IMR-90 (cell line): Measurements from ENCODE around the gene UNC93A. TPM values are rescaled to one million over a fixed set of nuclear protein-coding genes. Genes with fewer than 3 reads are reported as not detected.

Experiments
- ATAC-seq: fragments of 200-7000 bp; cut with Tn5 transposase; 2 replicates; pipeline ENCODE4 v1.9.1; 2020; ENCODE audit warnings: low read depth, mild to moderate bottlenecking, moderate library complexity
- Bru-seq: library from RNA; stranded (reverse); fragments of 400-500 nt; gene quantifications from one replicate; lab custom pipeline; 2021; lab: Mats Ljungman, UMichigan
- BruChase-seq, 2 experiments: library from RNA; stranded (reverse); fragments of 400-500 nt; gene quantifications; one replicate each; lab custom pipeline; 2021; lab: Mats Ljungman, UMichigan
- BruUV-seq: library from RNA; stranded (reverse); fragments of 400-500 nt; replicated peaks from 2 replicates; lab custom pipeline; 2021; lab: Mats Ljungman, UMichigan
- CTCF ChIA-PET: fragments of 300-600 bp; formaldehyde crosslinking; extraction: SDS; loops from one replicate; lab custom pipeline; 2021; ENCODE audit warnings: antibody characterized with exemption; lab: Yijun Ruan, JAX
- POLR2A ChIA-PET: fragments of 300-600 bp; sonication (Branson Sonifier 250); formaldehyde crosslinking; loops from one replicate; lab custom pipeline; 2022; ENCODE audit warnings: antibody characterized with exemption; ENCODE audit not compliant: unreplicated experiment; lab: Charles Lee
- DNase-seq: peaks from one replicate; pipeline ENCODE4 v3.0.0; 2013
- H2AFZ ChIP-seq: replicated peaks from 2 replicates; pipeline ENCODE3; 2013; ENCODE audit warnings: low read length, mild to moderate bottlenecking; ENCODE audit not compliant: poor library complexity
- H2AK5ac ChIP-seq: 2 replicates; pipeline ENCODE4 v1.6.1; 2013; ENCODE audit warnings: low read depth, low read length, inconsistent platforms
- H2AK9ac ChIP-seq: replicated peaks from 2 replicates; pipeline ENCODE3; 2013; ENCODE audit warnings: mild to moderate bottlenecking, low read depth, low read length, moderate library complexity; ENCODE audit not compliant: poor library complexity
- H2BK120ac ChIP-seq: 2 replicates; pipeline ENCODE4 v1.6.1; 2013; ENCODE audit warnings: low read depth, low read length, inconsistent platforms
- H2BK15ac ChIP-seq: 3 replicates; pipeline ENCODE4 v1.6.1; 2013; ENCODE audit warnings: low read depth, low read length, inconsistent platforms
- H2BK20ac ChIP-seq: 2 replicates; pipeline ENCODE4 v1.6.1; 2013; ENCODE audit warnings: low read depth, mild to moderate bottlenecking, inconsistent platforms, low read length, moderate library complexity
- H2BK5ac ChIP-seq: 2 replicates; pipeline ENCODE4 v1.6.1; 2013; ENCODE audit warnings: mild to moderate bottlenecking, low read depth, low read length, inconsistent platforms; ENCODE audit not compliant: poor library complexity, severe bottlenecking
- H3K14ac ChIP-seq: replicated peaks from 2 replicates; pipeline ENCODE4 v1.6.1; 2013; ENCODE audit warnings: low read depth, low read length, inconsistent platforms
- H3K18ac ChIP-seq: 2 replicates; pipeline ENCODE4 v1.6.1; 2013; ENCODE audit warnings: low read depth, low read length, control low read depth
- H3K23ac ChIP-seq: 2 replicates; pipeline ENCODE4 v1.6.1; 2013; ENCODE audit warnings: low read depth, low read length, inconsistent platforms
- H3K27ac ChIP-seq: 2 replicates; pipeline ENCODE4 v1.5.1; 2013; ENCODE audit warnings: mild to moderate bottlenecking, control low read depth, low read length; ENCODE audit not compliant: insufficient read depth
- H3K27me3 ChIP-seq: 2 replicates; pipeline ENCODE4 v1.6.1; 2013; ENCODE audit warnings: low read length; ENCODE audit not compliant: control insufficient read depth, insufficient read depth
- H3K36me3 ChIP-seq: 2 replicates; pipeline ENCODE4 v1.6.1; 2013; ENCODE audit warnings: low read length, mixed read lengths; ENCODE audit not compliant: control insufficient read depth, insufficient read depth
- H3K4ac ChIP-seq: 2 replicates; pipeline ENCODE4 v1.6.1; 2013; ENCODE audit warnings: low read depth, low read length, inconsistent platforms
- H3K4me1 ChIP-seq: 2 replicates; pipeline ENCODE4 v1.6.1; 2013; ENCODE audit warnings: low read length, mixed read lengths; ENCODE audit not compliant: control insufficient read depth, insufficient read depth
- H3K4me2 ChIP-seq: 2 replicates; pipeline ENCODE4 v1.6.1; 2013; ENCODE audit warnings: low read depth, mild to moderate bottlenecking, control low read depth, low read length, moderate library complexity
- H3K4me3 ChIP-seq: 2 replicates; pipeline ENCODE4 v1.5.1; 2013; ENCODE audit warnings: low read depth, mild to moderate bottlenecking, control low read depth, low read length, moderate library complexity; ENCODE audit not compliant: insufficient read depth
- H3K56ac ChIP-seq: 2 replicates; pipeline ENCODE4 v1.6.1; 2013; ENCODE audit warnings: low read length, inconsistent platforms; ENCODE audit not compliant: insufficient read depth; ENCODE audit errors: extremely low read depth
- H3K79me1 ChIP-seq, 2 experiments: 2 replicates each; pipeline ENCODE4 v1.6.1; 2013; ENCODE audit warnings: low read length in 2 of 2, inconsistent platforms in 1 of 2, low read depth in 1 of 2
- H3K9ac ChIP-seq: 2 replicates; pipeline ENCODE4 v1.6.1; 2013; ENCODE audit warnings: low read depth, low read length, control low read depth
- H3K9me1 ChIP-seq: 2 replicates; pipeline ENCODE4 v1.6.1; 2013; ENCODE audit warnings: low read length, inconsistent platforms; ENCODE audit not compliant: insufficient read depth
- H3K9me3 ChIP-seq: 2 replicates; pipeline ENCODE4 v1.6.1; 2013; ENCODE audit warnings: low read length; ENCODE audit not compliant: control insufficient read depth, insufficient read depth
- H4K20me1 ChIP-seq: 2 replicates; pipeline ENCODE4 v1.6.1; 2013; ENCODE audit warnings: low read length, inconsistent platforms; ENCODE audit not compliant: insufficient read depth
- H4K5ac ChIP-seq: 2 replicates; pipeline ENCODE4 v1.6.1; 2013; ENCODE audit warnings: mild to moderate bottlenecking, low read depth, low read length, control low read depth
- H4K8ac ChIP-seq, 2 experiments: 2 replicates each; pipeline ENCODE4 v1.6.1; 2013; ENCODE audit warnings: low read depth in 2 of 2, low read length in 2 of 2, control low read depth in 1 of 2, inconsistent platforms in 1 of 2
- H4K91ac ChIP-seq: 2 replicates; pipeline ENCODE4 v1.6.1; 2013; ENCODE audit warnings: low read depth, low read length, inconsistent platforms; ENCODE audit not compliant: insufficient read depth
- BHLHE40 ChIP-seq: fragments of 150-350 bp; IDR thresholded peaks from 2 replicates; pipeline ENCODE4 v1.6.1; 2016; ENCODE audit warnings: mild to moderate bottlenecking, low read depth, low read length
- CEBPB ChIP-seq: IDR thresholded peaks from 2 replicates; pipeline ENCODE4 v1.6.1; 2012; ENCODE audit warnings: low read depth, low read length, improper control_type of control experiment
- CHD1 ChIP-seq: IDR thresholded peaks from 2 replicates; pipeline ENCODE4 v1.6.1; 2012; ENCODE audit warnings: low read depth, low read length, improper control_type of control experiment
- MAFK ChIP-seq: IDR thresholded peaks from 2 replicates; pipeline ENCODE4 v1.6.1; 2012; ENCODE audit warnings: low read depth, low read length, improper control_type of control experiment
- MAZ ChIP-seq: IDR thresholded peaks from 2 replicates; pipeline ENCODE4 v1.6.1; 2012; ENCODE audit warnings: low read depth, mild to moderate bottlenecking, low read length, improper control_type of control experiment, moderate library complexity, borderline replicate concordance
- MXI1 ChIP-seq: IDR thresholded peaks from 2 replicates; pipeline ENCODE4 v1.6.1; 2012; ENCODE audit warnings: low read depth, mild to moderate bottlenecking, low read length, moderate library complexity, borderline replicate concordance
- NFE2L2 ChIP-seq: fragments of 150-350 bp; IDR thresholded peaks from 2 replicates; pipeline ENCODE4 v1.6.1; 2016; ENCODE audit warnings: low read depth, mild to moderate bottlenecking, low read length
- POLR2A ChIP-seq: IDR thresholded peaks from 2 replicates; pipeline ENCODE4 v1.6.1; 2012; ENCODE audit warnings: mild to moderate bottlenecking, low read depth, low read length
- RAD21 ChIP-seq: IDR thresholded peaks from 2 replicates; pipeline ENCODE4 v1.6.1; 2012; ENCODE audit warnings: low read length, improper control_type of control experiment
- RCOR1 ChIP-seq: IDR thresholded peaks from 2 replicates; pipeline ENCODE4 v1.6.1; 2012; ENCODE audit warnings: mild to moderate bottlenecking, low read length, improper control_type of control experiment; ENCODE audit not compliant: insufficient replicate concordance
- RFX5 ChIP-seq: IDR thresholded peaks from 2 replicates; pipeline ENCODE4 v1.8.0; 2012; ENCODE audit warnings: low read depth, mild to moderate bottlenecking, low read length, moderate library complexity
- WGBS, 2 experiments: methylation state at CpG; one replicate each; pipeline versions ENCODE4 v1.1.5 to v1.1.7; 2013; ENCODE audit warnings: missing lambda C conversion rate in 2 of 2; ENCODE audit not compliant: insufficient read length in 1 of 2; ENCODE audit errors: extremely low coverage in 2 of 2; 5-methylcytosine and 5-hydroxymethylcytosine counted together
- dilution Hi-C: fragments of 300-500 bp; cut with HindIII; formaldehyde crosslinking; loops from one replicate; pipeline ENCODE4 v1.14.3; 2018; ENCODE audit warnings: low sequenced_read_pairs; ENCODE audit not compliant: unreplicated experiment
- in situ Hi-C: fragments of 300-500 bp; cut with MboI; formaldehyde crosslinking; loops from 3 replicates; pipeline ENCODE4 v1.14.3; 2019; ENCODE audit warnings: low sequenced_read_pairs, inconsistent platforms, mixed read lengths
- intact Hi-C: fragments of 100-400 bp; cut with micrococcal nuclease; formaldehyde crosslinking; loops from 2 replicates; pipeline ENCODE4 v1.10.0; 2022
- long read RNA-seq: library from polyadenylated mRNA; unstranded; transcript quantifications from one replicate; pipeline ENCODE4 v2.0.0, GENCODE V29; 2021; ENCODE audit not compliant: unreplicated experiment
- polyA plus RNA-seq, 3 experiments: library from polyadenylated mRNA; depleted of rRNA; stranded (reverse); fragments of >200 nt; gene quantifications; 2 replicates each; pipeline ENCODE4 v1.2.3, GENCODE V29; 2012; ENCODE audit warnings: low replicate concordance in 1 of 3
- total RNA-seq: library from RNA; depleted of rRNA; stranded (reverse); fragments of >200 nt; gene quantifications from 2 replicates; pipeline ENCODE4 v1.2.3, GENCODE V29; 2012; rRNA removed
- TF ChIP-seq, protein P1 (sequence below): conservative IDR thresholded peaks from 2 replicates; pipeline ENCODE4 v1.5.1; 2012; ENCODE audit warnings: mild to moderate bottlenecking, low read depth, low read length, improper control_type of control experiment
- TF ChIP-seq, protein P2 (sequence below): fragments of 150-350 bp; IDR thresholded peaks from 2 replicates; pipeline ENCODE4 v1.6.1; 2017; ENCODE audit warnings: mild to moderate bottlenecking, antibody characterized with exemption, low read length, low read depth
- TF ChIP-seq, protein P3 (sequence below): fragments of 150-350 bp; IDR thresholded peaks from 2 replicates; pipeline ENCODE4 v1.6.1; 2016; ENCODE audit warnings: low read depth, mild to moderate bottlenecking, low read length, moderate library complexity, borderline replicate concordance

Gene UNC93A
- total RNA-seq (not detected in 2 replicates), polyA plus RNA-seq (2012; rRNA removed) (not detected in 2 replicates), Bru-seq, nascent RNA (not detected), BruChase-seq, experiment 1, labeled RNA remaining after a 6-hour chase (not detected), BruChase-seq, experiment 2, labeled RNA remaining after a 2-hour chase (not detected)
- not detected in 2 replicates for polyA plus RNA-seq (2012; cell fraction: cytosol; rRNA removed)
- not detected in 2 replicates for polyA plus RNA-seq (2012; cell fraction: nucleus; rRNA removed; ENCODE audit: low replicate concordance)
- long read RNA-seq: 0 reads

DNA sequence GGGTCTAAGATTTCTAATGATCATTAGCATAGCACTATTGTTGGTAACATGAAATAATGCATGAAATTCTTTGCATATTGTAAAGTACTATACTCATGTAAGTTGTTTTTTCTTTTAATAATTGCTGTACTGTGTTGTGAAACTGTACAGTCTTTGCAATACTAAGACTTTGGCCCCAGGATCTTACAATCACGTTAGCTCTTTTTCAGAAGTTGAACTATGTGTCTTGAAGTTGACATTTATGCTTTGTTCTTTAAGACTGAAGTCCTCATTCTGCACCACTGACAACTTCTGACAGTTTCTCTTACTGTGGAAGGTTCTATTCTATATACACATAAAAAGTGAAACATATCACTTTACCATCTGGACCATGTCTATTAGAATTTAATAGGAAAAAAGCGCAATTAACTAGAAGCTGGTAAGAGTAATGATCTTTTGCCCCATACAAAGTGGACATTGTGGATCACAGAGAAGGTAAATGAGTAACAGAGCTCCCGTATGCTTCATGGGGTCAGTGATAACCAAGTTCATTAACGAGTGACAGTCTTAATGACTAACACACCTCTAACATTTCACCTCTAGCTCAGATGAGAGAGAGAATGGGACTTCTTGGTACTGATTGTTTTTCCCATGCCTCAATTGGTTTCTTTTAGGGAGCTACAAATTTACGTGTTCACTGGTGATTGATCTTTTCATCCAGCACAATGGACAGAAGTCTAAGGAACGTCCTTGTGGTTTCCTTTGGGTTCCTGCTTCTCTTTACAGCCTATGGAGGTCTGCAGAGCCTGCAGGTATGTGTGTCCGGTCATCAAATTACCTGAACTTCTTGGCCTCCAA, at the start of gene UNC93A:
Gene UNC93A, plus strand, starts transcription at position 530 of the 837 bp plus-strand sequence. Its CDS starts 175 bp downstream, at position 705.
- CTCF ChIA-PET: no interaction called here
- Histone ChIP-seq H3K9me1 (no peaks in the 10 kb centered on the region), H3K18ac (no peak within 1 kb of the TSS), H3K9ac (no peak within 1 kb of the TSS), H3K79me1 (no peaks in the 10 kb centered on the region), H2AK5ac (no peak within 1 kb of the TSS), H3K4ac (no peak within 1 kb of the TSS), H3K14ac (no peak within 1 kb of the TSS), H3K4me3 (no peak within 1 kb of the TSS), H4K8ac (no peak within 1 kb of the TSS), H2AK9ac (no peak within 1 kb of the TSS), H2BK15ac (no peak within 1 kb of the TSS), H2BK120ac (no peak within 1 kb of the TSS), H3K23ac (no peak within 1 kb of the TSS), H2BK20ac (no peak within 1 kb of the TSS), H4K5ac (no peak within 1 kb of the TSS), H3K56ac (no peak within 1 kb of the TSS), H3K27me3 (no peaks in the 10 kb centered on the region), H3K4me2 (no peak within 1 kb of the TSS), H3K27ac (no peak within 1 kb of the TSS), H2AFZ (no peak within 1 kb of the TSS), H3K36me3 (no peaks in the 10 kb centered on the region), H4K91ac (no peak within 1 kb of the TSS), H4K20me1 (no peaks in the 10 kb centered on the region), H3K9me3 (peaks cover 24% of the 10 kb centered on the region), H2BK5ac (no peak within 1 kb of the TSS), H3K4me1 (no peaks in the 10 kb centered on the region)
- no peak for DNase-seq
- intact Hi-C loops (no loop called here), dilution Hi-C loops (no loop called here), in situ Hi-C loops (no loop called here)
- 33% methylated on average over 1 of the region's 7 CpGs; no CpG with 5 or more reads in 1 of the 2 experiments for WGBS, 2 experiments
- no peak for ATAC-seq
- BruUV-seq: no TSS peak
- POLR2A ChIA-PET: no interaction called here
- TF ChIP-seq CHD1 (no peak), CEBPB (no peak), RAD21 (no peak), BHLHE40 (no peak), MAZ (no peak), NFE2L2 (no peak), MXI1 (no peak), POLR2A (no peak), RFX5 (no peak), RCOR1 (no peak), MAFK (no peak)
- TF ChIP-seq, protein P1, sequence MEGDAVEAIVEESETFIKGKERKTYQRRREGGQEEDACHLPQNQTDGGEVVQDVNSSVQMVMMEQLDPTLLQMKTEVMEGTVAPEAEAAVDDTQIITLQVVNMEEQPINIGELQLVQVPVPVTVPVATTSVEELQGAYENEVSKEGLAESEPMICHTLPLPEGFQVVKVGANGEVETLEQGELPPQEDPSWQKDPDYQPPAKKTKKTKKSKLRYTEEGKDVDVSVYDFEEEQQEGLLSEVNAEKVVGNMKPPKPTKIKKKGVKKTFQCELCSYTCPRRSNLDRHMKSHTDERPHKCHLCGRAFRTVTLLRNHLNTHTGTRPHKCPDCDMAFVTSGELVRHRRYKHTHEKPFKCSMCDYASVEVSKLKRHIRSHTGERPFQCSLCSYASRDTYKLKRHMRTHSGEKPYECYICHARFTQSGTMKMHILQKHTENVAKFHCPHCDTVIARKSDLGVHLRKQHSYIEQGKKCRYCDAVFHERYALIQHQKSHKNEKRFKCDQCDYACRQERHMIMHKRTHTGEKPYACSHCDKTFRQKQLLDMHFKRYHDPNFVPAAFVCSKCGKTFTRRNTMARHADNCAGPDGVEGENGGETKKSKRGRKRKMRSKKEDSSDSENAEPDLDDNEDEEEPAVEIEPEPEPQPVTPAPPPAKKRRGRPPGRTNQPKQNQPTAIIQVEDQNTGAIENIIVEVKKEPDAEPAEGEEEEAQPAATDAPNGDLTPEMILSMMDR: no peak
- TF ChIP-seq, protein P2, sequence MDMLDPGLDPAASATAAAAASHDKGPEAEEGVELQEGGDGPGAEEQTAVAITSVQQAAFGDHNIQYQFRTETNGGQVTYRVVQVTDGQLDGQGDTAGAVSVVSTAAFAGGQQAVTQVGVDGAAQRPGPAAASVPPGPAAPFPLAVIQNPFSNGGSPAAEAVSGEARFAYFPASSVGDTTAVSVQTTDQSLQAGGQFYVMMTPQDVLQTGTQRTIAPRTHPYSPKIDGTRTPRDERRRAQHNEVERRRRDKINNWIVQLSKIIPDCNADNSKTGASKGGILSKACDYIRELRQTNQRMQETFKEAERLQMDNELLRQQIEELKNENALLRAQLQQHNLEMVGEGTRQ: no peak
- TF ChIP-seq, protein P3, sequence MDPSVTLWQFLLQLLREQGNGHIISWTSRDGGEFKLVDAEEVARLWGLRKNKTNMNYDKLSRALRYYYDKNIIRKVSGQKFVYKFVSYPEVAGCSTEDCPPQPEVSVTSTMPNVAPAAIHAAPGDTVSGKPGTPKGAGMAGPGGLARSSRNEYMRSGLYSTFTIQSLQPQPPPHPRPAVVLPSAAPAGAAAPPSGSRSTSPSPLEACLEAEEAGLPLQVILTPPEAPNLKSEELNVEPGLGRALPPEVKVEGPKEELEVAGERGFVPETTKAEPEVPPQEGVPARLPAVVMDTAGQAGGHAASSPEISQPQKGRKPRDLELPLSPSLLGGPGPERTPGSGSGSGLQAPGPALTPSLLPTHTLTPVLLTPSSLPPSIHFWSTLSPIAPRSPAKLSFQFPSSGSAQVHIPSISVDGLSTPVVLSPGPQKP: no peak
